Naive B cell (primary cell): ENCODE measurements around the gene UNC13A. TPM values are rescaled to one million over a fixed set of nuclear protein-coding genes. Genes with fewer than 3 reads are reported as not detected.
A peak's percentile ranks its signal among the peaks of the same experiment; 100 is the strongest.

Source experiments
- ATAC-seq, 2 donors: fragments of 150-1000 bp; cut with Tn5 transposase; 2 replicates each; pipeline ENCODE4 v1.10.0; 2021; ENCODE audit warnings: low read depth in 2 of 2, mild to moderate bottlenecking in 2 of 2, moderate library complexity in 2 of 2
- DNase-seq: peaks from one replicate; pipeline ENCODE4 v3.0.0; 2022
- H3K27ac Mint-ChIP-seq, 6 donors: one replicate each; pipeline ENCODE4 v1.8.0; 2020 to 2022; ENCODE audit warnings: mild to moderate bottlenecking in 6 of 6, mixed read lengths in 6 of 6, moderate library complexity in 5 of 6, inconsistent platforms in 2 of 6
- H3K27me3 Mint-ChIP-seq, 3 donors: one replicate each; pipeline ENCODE4 v1.8.0; 2021 to 2022; ENCODE audit warnings: mixed read lengths in 3 of 3, mild to moderate bottlenecking in 1 of 3
- H3K36me3 Mint-ChIP-seq, 2 donors: one replicate each; pipeline ENCODE4 v1.8.0; 2020 to 2022; ENCODE audit warnings: mixed read lengths in 2 of 2, inconsistent platforms in 1 of 2, mild to moderate bottlenecking in 1 of 2
- H3K4me1 Mint-ChIP-seq, 3 donors: one replicate each; pipeline ENCODE4 v1.8.0; 2020 to 2022; ENCODE audit warnings: mixed read lengths in 3 of 3, inconsistent platforms in 1 of 3, mild to moderate bottlenecking in 1 of 3, moderate library complexity in 1 of 3
- H3K4me3 Mint-ChIP-seq, 8 donors: one replicate each; pipeline ENCODE4 v1.8.0; 2020 to 2022; ENCODE audit warnings: mild to moderate bottlenecking in 8 of 8, mixed read lengths in 8 of 8, moderate library complexity in 8 of 8, inconsistent platforms in 2 of 8
- H3K9me3 Mint-ChIP-seq, 7 donors: one replicate each; pipeline ENCODE4 v1.8.0; 2020 to 2022; ENCODE audit warnings: mixed read lengths in 7 of 7, mild to moderate bottlenecking in 5 of 7, inconsistent platforms in 2 of 7, moderate library complexity in 1 of 7
- polyA plus RNA-seq, 6 donors: library from polyadenylated mRNA; unstranded; fragments of 300-500 nt; fragmentation: Illumina TruSeq; gene quantifications; one replicate each; pipeline ENCODE4 v1.2.3, GENCODE V29; 2021; ENCODE audit warnings: low read depth in 6 of 6

The UNC13A gene
- polyA plus RNA-seq, 6 donors from 2014 or later, result not detected

DNA sequence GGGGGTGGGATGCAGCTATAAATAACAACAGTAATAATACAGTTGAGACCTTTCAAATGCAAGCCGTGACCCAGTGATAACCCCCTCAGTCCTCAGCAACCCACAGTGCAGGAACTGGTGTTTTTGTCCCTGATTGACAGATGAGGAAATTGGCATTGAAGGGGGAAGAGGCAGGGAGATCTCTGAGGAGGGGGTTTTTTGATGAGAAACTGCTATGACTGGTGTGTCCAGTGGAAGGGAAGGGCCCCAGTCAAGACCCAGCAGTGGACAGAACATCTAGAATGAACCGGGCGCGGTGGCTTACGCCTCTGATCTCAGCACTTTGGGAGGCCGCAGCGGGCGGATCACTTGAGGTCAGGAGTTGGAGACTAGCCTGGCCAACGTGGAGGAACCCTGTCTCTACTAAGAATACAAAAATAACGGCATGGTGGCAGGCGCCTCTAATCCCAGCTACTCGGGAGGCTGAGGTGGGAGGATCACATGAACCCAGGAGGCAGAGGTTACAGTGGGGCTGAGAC lies 33.0 kb upstream of the UNC13A start:
- no peak for DNase-seq
- H3K36me3 Mint-ChIP-seq, result peaks cover 0 to 16% of the 10 kb centered on the region in 2 donors
- peaks cover 45 to 64% (median 60%) of the 10 kb centered on the region in 3 donors for H3K4me1 Mint-ChIP-seq
- peak overlapping the region; percentile 89 to 95 (median 93) for H3K4me3 Mint-ChIP-seq
- no peaks in the 10 kb centered on the region for H3K9me3 Mint-ChIP-seq
- no peak for ATAC-seq
- H3K27me3 Mint-ChIP-seq, result no peaks in the 10 kb centered on the region
- H3K27ac Mint-ChIP-seq, result peak overlapping the region in 4 of 6 donors; percentile 52 to 83 (median 68)

GRCh38 chr19:17720440-17720839 lies 32.3 kb upstream of the UNC13A start:
- Mint-ChIP-seq H3K27me3 (no peaks in the 10 kb centered on the region), H3K4me1 (peaks cover 44 to 60% (median 59%) of the 10 kb centered on the region in 3 donors), H3K9me3 (no peaks in the 10 kb centered on the region), H3K27ac (peak overlapping the region in 4 of 6 donors; percentile 83 to 97 (median 91)), H3K4me3 (peak overlapping the region; percentile 89 to 95 (median 93)), H3K36me3 (peaks cover 0 to 14% of the 10 kb centered on the region in 2 donors)
- no peak for DNase-seq
- no peak for ATAC-seq

DNA sequence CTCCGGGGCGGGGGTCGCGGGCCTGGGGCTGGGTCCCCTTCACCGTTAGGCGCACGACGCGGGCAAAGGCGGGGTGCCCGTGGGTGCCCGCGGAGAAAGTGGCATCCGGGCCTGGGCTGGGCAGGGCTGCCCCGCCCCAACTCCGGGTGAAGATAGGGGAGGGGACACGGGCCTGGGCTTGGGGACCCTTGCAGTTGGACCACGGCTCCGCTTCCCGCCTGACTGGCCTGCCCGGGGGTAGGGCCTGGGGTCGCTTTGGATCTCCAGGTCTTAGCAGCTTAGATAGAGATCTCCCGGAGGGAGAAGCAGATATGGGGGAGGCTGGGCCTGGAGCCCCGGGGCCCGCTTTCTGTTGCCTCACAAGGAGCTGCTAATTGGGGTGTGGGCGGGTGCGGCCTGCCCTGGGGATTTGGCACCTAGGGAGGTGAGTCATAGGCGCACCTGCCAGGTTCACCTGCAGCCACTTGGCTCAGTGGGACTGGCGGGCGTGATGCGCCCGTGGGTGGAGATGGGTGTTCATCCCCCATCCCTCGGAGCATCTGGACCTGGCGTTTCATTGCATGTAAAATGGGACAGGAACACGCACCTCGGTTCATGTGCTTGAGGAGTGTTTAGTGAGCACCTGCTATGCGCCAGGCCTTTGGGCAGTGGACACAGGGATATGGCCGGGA lies 31.7 kb upstream of the UNC13A start:
- Mint-ChIP-seq H3K4me3 (peak overlapping the region; percentile 89 to 95 (median 93)), H3K4me1 (peaks cover 41 to 60% (median 55%) of the 10 kb centered on the region in 3 donors), H3K27me3 (no peaks in the 10 kb centered on the region), H3K9me3 (no peaks in the 10 kb centered on the region), H3K36me3 (peaks cover 0 to 8% of the 10 kb centered on the region in 2 donors), H3K27ac (peak overlapping the region in 3 of 6 donors; percentile 83 to 97 (median 94))
- DNase-seq (no peak), ATAC-seq (peak; percentile 30 to 33)

- Mint-ChIP-seq H3K36me3 (peaks cover 0 to 3% of the 10 kb centered on the region in 2 donors), H3K4me1 (peaks cover 37 to 55% (median 48%) of the 10 kb centered on the region in 3 donors), H3K27ac (peak within 1 kb of the TSS in 5 of 6 donors; percentile 71 to 97 (median 92)), H3K9me3 (no peaks in the 10 kb centered on the region), H3K27me3 (no peaks in the 10 kb centered on the region), H3K4me3 (peak within 1 kb of the TSS; percentile 89 to 95 (median 94))
- DNase-seq (peak; percentile 60), ATAC-seq (peak; percentile 89 to 94)
Observed at GRCh38 chr19:17718947-17719711, 31.0 kb upstream of the UNC13A start, which contains the start of gene MAP1S. Gene MAP1S (plus strand): TSS chr19:17719480. CDS start chr19:17719503, 23 bp downstream.

- Mint-ChIP-seq H3K4me3 (peak overlapping the region; percentile 86 to 95 (median 90)), H3K27me3 (no peaks in the 10 kb centered on the region), H3K36me3 (no peaks in the 10 kb centered on the region), H3K4me1 (peaks cover 37 to 54% (median 47%) of the 10 kb centered on the region in 3 donors), H3K27ac (peak overlapping the region in 5 of 6 donors; percentile 71 to 93 (median 87)), H3K9me3 (no peaks in the 10 kb centered on the region)
- no peak for DNase-seq
- no peak for ATAC-seq
Observed at GRCh38 chr19:17718550-17718946, 30.4 kb upstream of the UNC13A start.

GRCh38 chr19:17716309-17716929 lies 28.3 kb upstream of the UNC13A start:
- H3K4me3 Mint-ChIP-seq, result peak overlapping the region in 2 of 8 donors; percentile 74 to 89
- no peaks in the 10 kb centered on the region for H3K9me3 Mint-ChIP-seq
- H3K27ac Mint-ChIP-seq, result no peak overlapping the region
- no peaks in the 10 kb centered on the region for H3K36me3 Mint-ChIP-seq
- DNase-seq (no peak), ATAC-seq (no peak)
- H3K4me1 Mint-ChIP-seq, result peaks cover 30 to 39% (median 34%) of the 10 kb centered on the region in 3 donors
- H3K27me3 Mint-ChIP-seq, result no peaks in the 10 kb centered on the region

- Mint-ChIP-seq H3K9me3 (no peaks in the 10 kb centered on the region), H3K4me1 (peaks cover 0 to 2% (median 2%) of the 10 kb centered on the region in 3 donors), H3K4me3 (no peak overlapping the region), H3K36me3 (no peaks in the 10 kb centered on the region), H3K27ac (no peak overlapping the region), H3K27me3 (no peaks in the 10 kb centered on the region)
- no peak for DNase-seq
- ATAC-seq, result no peak
Observed at GRCh38 chr19:17711851-17712250, 23.7 kb upstream of the UNC13A start.

DNA sequence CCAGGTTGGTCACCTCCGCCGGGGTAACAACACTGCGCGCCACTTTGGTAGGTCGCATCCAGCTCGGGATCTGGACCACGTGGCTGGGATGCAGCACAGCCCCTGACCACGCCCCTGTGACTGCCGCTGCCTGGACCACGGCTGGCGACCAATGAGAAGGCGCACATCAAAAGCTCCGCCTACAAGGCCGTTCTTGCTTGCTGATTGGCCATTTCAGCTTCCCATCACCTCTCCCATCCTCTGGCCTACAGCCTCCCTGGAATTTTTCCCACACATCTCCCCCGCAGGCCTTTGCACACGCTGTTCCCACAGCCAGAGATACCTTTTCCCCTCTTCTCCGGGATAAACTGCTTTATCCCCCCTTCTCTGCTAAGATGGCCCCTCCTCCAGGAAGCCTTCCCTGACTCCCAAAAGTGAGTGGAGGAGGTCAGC lies 18.6 kb upstream of the UNC13A start:
- H3K9me3 Mint-ChIP-seq, result no peaks in the 10 kb centered on the region
- H3K36me3 Mint-ChIP-seq, result no peaks in the 10 kb centered on the region
- no peak overlapping the region for H3K4me3 Mint-ChIP-seq
- H3K4me1 Mint-ChIP-seq, result peaks cover 2 to 6% (median 3%) of the 10 kb centered on the region in 3 donors
- H3K27me3 Mint-ChIP-seq, result peaks cover 0 to 2% (median 0%) of the 10 kb centered on the region in 3 donors
- peak overlapping the region in 2 of 6 donors; percentile 72 to 79 for H3K27ac Mint-ChIP-seq
- ATAC-seq (no peak), DNase-seq (no peak)

GRCh38 chr19:17703824-17704463 lies 15.8 kb upstream of the UNC13A start:
- H3K4me3 Mint-ChIP-seq, result no peak overlapping the region
- peak; percentile 93 to 95 for ATAC-seq
- no peak overlapping the region for H3K27ac Mint-ChIP-seq
- H3K4me1 Mint-ChIP-seq, result peaks cover 2 to 6% (median 3%) of the 10 kb centered on the region in 3 donors
- H3K36me3 Mint-ChIP-seq, result no peaks in the 10 kb centered on the region
- peak; percentile 70 for DNase-seq
- H3K27me3 Mint-ChIP-seq, result peaks cover 0 to 20% (median 10%) of the 10 kb centered on the region in 3 donors
- no peaks in the 10 kb centered on the region for H3K9me3 Mint-ChIP-seq

DNA sequence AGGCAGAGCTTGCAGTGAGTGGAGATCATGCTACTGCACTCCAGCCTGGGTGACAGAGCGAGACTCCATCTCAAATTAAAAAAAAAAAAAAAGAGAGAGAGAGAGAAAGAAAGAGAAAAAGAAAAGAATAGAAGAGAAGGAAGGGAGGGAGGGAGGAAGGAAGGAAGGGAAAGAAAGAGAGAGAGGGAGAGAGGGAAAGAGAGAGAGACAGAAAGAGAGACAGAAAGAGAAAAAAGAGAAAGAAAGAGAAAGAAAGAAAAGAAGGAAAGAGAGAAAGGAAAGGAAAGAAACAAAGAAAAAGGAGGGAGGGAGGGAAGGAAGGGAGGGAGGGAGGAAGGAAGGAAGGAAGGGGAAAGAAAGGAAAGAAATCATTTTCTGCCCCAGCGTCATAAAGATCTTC lies 7.0 kb upstream of the UNC13A start:
- DNase-seq (no peak), ATAC-seq (no peak)
- Mint-ChIP-seq H3K4me1 (no peaks in the 10 kb centered on the region), H3K36me3 (no peaks in the 10 kb centered on the region), H3K4me3 (no peak overlapping the region), H3K9me3 (no peaks in the 10 kb centered on the region), H3K27me3 (peaks cover 33 to 82% (median 67%) of the 10 kb centered on the region in 3 donors), H3K27ac (no peak overlapping the region)

GRCh38 chr19:17692566-17692965 lies 4.4 kb upstream of the UNC13A start:
- no peak for ATAC-seq
- Mint-ChIP-seq H3K36me3 (peaks cover 0 to 8% of the 10 kb centered on the region in 2 donors), H3K4me3 (no peak overlapping the region), H3K27ac (no peak overlapping the region), H3K4me1 (peaks cover 7 to 9% (median 9%) of the 10 kb centered on the region in 3 donors), H3K9me3 (peaks cover 0 to 6% (median 2%) of the 10 kb centered on the region in 7 donors), H3K27me3 (peaks cover 39 to 81% (median 62%) of the 10 kb centered on the region in 3 donors)
- DNase-seq, result no peak

- peak overlapping the region in 4 of 6 donors; percentile 1 to 80 (median 66) for H3K27ac Mint-ChIP-seq
- H3K4me1 Mint-ChIP-seq, result peaks cover 9 to 24% (median 12%) of the 10 kb centered on the region in 3 donors
- ATAC-seq, result no peak
- H3K4me3 Mint-ChIP-seq, result peak overlapping the region; percentile 3 to 79 (median 50)
- H3K27me3 Mint-ChIP-seq, result peaks cover 36 to 79% (median 63%) of the 10 kb centered on the region in 3 donors
- DNase-seq, result no peak
- H3K9me3 Mint-ChIP-seq, result peaks cover 0 to 8% (median 2%) of the 10 kb centered on the region in 7 donors
- H3K36me3 Mint-ChIP-seq, result peaks cover 0 to 13% of the 10 kb centered on the region in 2 donors
Observed at GRCh38 chr19:17688853-17689595, 870 bp upstream of the UNC13A start.
